ENCODE data around the gene GLB1L2.

The GLB1L2 gene

GRCh38 chr11:134387501-134387900 lies 55.7 kb downstream of the GLB1L2 start:
- no peak for ATAC-seq

DNA sequence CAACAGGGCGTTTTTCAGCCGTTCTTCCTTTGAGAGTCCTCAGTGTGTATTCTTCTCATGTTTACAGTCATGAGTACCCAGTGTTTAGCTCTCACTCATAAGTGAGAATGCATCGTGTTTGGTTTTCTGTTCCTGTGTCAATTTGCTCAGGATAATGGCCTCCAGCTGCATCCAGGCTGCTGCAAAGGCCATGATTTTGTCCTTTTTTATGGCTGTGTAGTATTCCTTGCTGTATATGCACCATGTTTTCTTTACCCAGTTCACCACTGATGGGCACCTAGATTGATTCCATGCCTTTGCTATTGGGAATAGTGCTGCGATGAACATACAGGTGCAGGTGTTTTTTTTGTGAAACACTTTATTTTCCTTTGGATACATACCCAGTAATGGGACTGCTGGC lies 56.8 kb downstream of the GLB1L2 start:
- no peak for ATAC-seq

GRCh38 chr11:134389464-134390180 lies 57.8 kb downstream of the GLB1L2 start:
- ATAC-seq, result no peak

- no peak for ATAC-seq
These were observed 59.1 kb downstream of the GLB1L2 start for GRCh38 chr11:134390706-134391569.

DNA sequence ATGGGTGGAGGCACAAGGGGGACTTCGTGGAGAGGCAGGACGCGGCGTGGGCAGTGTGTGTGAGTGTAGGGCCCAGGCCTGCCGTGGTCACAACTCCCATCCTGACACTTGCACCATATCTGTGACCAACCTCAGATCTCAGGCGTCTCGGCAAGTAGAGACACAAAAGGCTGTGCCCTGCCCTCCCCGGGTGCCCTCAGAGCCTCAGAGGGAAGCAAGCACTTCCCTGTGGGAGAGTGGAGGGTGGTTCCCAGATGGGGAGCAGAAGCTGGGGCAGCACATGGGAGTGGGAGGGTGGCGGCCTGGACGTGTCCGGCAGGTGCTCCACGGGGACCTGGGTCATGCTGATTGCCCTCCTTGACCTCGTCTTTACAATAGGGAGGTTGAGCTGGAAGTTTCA lies 59.9 kb downstream of the GLB1L2 start:
- ATAC-seq, result no peak

DNA sequence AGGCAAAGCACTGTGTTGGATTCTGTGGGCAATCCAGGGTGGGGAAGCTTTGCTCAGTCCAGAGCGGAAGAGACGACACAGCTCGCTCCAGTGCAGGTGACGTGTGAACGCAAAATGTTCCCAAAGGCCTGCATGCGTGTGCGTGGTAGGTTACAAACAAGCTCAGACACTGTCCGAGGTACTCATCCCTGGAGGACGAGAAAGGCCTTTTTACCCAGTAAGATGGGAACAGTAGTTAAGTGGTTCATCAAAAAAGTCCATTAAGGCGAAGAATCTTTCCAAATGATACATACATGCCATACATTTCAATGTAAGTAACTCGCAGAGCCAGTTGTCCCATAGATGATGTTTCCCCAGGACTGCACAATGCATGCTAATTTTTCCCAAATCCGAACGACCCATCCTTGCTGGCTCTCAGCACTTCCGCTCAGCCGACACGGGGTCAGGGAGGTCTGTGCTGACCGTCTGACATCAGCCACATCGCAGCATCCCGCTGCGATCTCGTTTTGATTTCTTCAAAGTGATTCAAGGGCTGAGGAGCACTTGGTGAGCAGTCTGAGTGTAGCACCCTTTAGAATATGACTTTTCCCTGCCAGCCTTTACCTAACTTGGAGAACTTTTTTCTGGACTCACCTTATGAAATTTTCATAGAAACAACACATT lies 61.3 kb downstream of the GLB1L2 start:
- ATAC-seq, result no peak

GRCh38 chr11:134393638-134394037 lies 61.9 kb downstream of the GLB1L2 start:
- no peak for ATAC-seq

GRCh38 chr11:134394311-134394710 lies 62.5 kb downstream of the GLB1L2 start:
- ATAC-seq, result no peak

DNA sequence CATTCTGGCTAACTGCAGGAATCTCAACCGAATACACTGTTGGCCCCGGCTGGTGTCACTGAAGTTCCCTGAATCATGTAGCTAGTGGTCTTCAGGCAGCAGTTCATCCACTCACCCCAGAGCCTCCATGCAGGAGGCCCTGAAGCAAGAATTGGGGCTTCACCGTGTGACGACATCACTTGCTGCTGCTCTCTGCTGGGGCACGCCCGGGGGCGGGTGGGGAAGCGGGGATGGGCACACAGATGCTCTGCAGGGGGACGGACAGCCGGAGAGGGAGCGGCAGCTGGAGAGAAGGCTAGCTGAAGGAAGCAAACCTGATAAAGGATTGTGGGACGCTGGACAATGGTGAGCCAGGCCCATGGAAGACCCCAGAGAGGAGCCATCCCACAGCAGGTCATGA lies 63.2 kb downstream of the GLB1L2 start:
- no peak for ATAC-seq

DNA sequence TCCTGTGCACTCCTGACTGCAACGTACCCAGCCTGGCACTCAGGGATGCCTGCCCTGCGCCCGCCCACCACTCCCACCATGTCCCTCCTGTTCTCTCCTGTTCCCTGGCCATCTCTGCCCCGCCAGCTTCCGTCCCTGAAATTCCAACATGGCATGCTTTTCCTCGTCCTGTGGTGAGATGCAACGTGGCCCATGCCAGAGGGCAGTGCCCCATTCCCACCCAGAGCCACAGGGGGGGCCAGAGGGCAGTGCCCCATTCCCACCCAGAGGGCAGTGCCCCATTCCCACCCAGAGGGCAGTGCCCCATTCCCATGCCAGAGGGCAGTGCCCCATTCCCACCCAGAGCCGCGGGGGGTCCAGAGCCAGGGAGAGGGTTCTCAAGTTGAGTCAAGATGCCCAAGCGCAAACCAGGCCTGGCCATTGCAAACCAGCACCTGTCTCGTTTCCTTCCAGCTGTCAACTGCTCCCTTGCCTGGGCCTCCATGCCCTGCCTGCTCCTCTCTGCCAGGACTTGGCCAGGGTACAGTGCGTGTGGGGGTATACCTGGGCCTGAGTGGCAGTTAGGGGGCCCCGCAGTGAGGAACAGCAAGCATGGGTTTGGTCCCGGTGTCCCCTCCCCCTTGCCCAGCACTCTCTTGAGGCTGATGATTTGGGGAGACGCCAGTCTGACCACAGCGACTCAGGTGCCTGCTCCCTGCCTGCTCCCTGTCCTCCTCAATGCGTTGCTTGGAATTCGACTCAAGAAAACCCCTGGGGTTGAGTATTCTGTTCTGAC lies 65.7 kb downstream of the GLB1L2 start:
- no peak for ATAC-seq

GRCh38 chr11:134398079-134398444 lies 66.3 kb downstream of the GLB1L2 start:
- ATAC-seq, result no peak

DNA sequence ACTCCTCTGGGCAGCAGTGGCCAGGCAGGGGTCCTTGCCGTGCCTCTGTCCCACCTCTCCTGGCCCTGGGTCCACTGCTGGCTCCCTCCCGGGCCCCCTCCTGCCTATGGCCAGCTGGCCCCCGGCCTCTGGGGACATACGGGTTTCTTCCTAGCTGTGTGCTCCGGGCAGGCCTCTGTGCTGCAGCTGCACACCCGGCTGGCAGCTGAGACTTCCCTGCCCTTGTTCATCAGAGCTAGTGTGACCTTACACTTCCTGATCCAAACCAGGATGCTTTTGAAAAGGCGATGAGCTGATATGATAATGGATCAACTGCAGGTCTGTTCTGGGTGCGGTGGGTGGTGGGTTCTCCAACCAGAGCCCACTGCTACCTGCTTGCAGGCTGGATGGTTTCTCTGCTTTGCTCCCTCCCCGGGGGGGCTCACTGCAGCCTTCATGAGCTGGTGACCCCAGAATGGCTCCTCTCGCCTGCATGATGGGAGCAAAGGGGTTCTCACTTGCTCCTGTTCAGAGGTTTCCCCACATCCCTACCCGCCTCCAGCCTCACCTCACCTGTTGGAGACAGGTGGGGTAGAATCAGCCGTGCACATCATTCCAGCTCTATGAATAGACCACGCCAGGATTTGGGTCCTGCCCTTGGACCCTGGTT lies 67.0 kb downstream of the GLB1L2 start:
- ATAC-seq, result no peak

- ATAC-seq, result no peak
These were observed 67.5 kb downstream of the GLB1L2 start for GRCh38 chr11:134399293-134399654.

GRCh38 chr11:134399996-134400395 lies 68.2 kb downstream of the GLB1L2 start:
- no peak for ATAC-seq

DNA sequence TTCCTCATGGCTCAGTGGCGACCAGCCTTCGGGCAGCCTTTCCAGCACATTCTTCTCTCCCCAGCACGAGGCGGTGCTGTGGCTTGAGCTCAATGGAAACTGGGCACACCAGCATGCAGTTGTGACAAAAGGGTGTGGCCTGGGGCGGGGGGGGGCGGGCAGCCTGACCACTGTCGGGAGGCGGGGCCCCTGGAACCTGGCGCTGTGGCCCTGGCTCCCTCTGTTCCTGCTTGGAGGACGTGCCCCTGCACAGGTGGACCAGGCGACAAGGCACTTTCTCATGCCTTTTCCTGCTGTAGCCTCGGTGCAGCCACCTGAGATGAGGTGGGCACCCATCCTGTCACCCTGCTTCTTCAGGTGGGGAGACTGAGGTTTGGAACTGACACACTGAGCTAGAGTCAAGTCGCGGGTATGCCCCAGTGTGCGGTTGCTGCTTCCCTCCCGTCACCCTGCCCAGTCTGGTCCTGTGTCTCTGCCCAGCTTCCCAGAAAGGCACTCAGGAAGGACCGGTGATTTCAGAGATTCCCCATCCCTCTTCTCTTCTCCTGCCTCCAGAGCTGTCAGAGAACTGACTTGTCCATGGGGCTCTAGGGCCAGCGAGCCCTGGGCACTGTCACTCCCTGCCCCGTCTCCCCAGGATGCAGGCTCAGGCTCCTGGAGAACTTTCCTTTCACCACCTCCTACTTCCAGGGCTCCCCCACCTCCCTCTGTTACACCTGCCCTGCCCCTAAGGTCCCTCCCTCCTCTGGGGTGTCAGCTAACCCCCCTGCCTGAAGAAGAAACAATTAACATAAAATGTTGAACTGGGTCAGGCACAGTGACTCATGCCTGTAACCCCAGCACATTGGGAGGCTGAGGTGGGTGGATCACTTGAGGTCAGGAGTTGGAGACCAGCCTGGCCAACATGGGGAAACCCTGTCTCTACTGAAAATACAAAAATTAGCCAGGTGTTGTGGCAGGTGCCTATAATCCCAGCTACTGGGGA lies 70.3 kb downstream of the GLB1L2 start:
- ATAC-seq, result no peak

GRCh38 chr11:134402910-134403309 lies 71.1 kb downstream of the GLB1L2 start:
- ATAC-seq, result no peak

DNA sequence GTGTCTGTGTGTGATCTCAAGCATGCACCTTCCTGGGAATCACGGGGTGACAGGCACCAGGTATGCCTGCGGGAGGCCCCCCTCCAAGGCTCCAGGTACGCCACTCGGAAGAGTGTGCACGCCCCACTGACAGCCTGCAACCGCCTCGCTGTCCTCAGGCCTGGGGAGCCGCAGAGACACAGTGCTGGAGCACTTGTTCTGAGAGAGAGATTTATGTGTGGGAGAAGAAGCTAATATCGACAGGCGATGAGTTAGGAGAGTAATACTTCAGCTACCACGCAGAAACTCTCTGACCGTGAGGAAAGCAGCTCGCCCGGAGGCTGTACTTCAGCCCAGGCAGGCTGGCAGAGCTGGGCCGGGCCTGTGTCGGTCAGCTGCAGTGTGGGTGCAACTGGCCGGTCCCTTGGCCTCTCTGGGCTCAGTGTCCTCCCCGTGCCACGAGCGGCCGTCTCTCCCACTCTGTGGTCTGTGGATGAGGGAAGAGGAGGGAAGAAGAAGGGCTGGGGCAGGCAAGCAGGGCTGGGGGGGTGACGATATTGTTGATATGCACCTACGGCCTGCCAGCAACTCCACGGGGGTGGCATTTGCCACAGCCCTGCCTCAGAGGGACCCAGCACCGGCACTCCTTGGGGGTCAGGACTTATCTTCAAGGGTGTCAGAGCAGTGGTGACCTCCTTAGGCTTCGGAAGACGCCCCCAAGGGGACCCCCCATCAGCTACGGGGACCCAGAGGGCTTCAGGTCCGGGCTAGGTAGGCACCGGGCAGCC lies 73.0 kb downstream of the GLB1L2 start:
- ATAC-seq, result no peak

GRCh38 chr11:134405436-134405835 lies 73.6 kb downstream of the GLB1L2 start:
- no peak for ATAC-seq

GRCh38 chr11:134405841-134406240 lies 74.1 kb downstream of the GLB1L2 start:
- no peak for ATAC-seq
